Ishikawa (cell line): ENCODE results near the gene OPN1SW.

ENCODE experiments used
- EP300 ChIP-seq: IDR thresholded peaks from 2 replicates; pipeline ENCODE4 v1.6.1; 2012; ENCODE audit warnings: borderline replicate concordance
- MAX ChIP-seq: IDR thresholded peaks from 2 replicates; pipeline ENCODE4 v1.6.1; 2012
- NFIC ChIP-seq: IDR thresholded peaks from 2 replicates; pipeline ENCODE4 v1.6.1; 2012

- TF ChIP-seq EP300 = no peak
- TF ChIP-seq MAX = no peak
- TF ChIP-seq NFIC = no peak
Measured at GRCh38 chr7:128725531-128725930, 50.1 kb downstream of the OPN1SW start.
